H1 (cell line): ENCODE results near the gene SPINK5. TPM values are rescaled to one million over a fixed set of nuclear protein-coding genes. Genes with fewer than 3 reads are reported as not detected.

ENCODE experiments used
- CTCF ChIA-PET: fragments of 300-600 bp; sonication (Branson Sonifier 250); formaldehyde crosslinking; loops from one replicate; lab custom pipeline; 2021; ENCODE audit not compliant: partially characterized antibody; lab: Charles Lee
- POLR2A ChIA-PET: fragments of 300-600 bp; sonication (Branson Sonifier 250); formaldehyde crosslinking; loops from one replicate; lab custom pipeline; 2021; ENCODE audit warnings: inconsistent platforms; ENCODE audit not compliant: partially characterized antibody; lab: Charles Lee
- DNase-seq, 2 experiments: peaks; one replicate each; pipeline versions ENCODE4 v3.0.0 to v3.0.0-alpha.2; 2010 to 2022; ENCODE audit warnings: low spot score in 2 of 2, low read depth in 1 of 2, mixed read lengths in 1 of 2
- FAIRE-seq: peaks from 2 replicates; lab custom pipeline; 2011; peaks lifted over from hg19 to GRCh38; lab: Jason Lieb, UNC
- H2AFZ ChIP-seq: 2 replicates; pipeline ENCODE4 v1.8.1; 2012; ENCODE audit warnings: low read length, inconsistent platforms
- H2AK5ac ChIP-seq: 2 replicates; pipeline ENCODE4 v1.6.1; 2013; ENCODE audit warnings: low read depth, low read length
- H2BK120ac ChIP-seq: replicated peaks from 2 replicates; pipeline ENCODE3; 2013; ENCODE audit warnings: low read depth, low read length, inconsistent platforms
- H2BK12ac ChIP-seq: 2 replicates; pipeline ENCODE4 v1.6.1; 2013; ENCODE audit warnings: low read depth, low read length
- H2BK15ac ChIP-seq: 2 replicates; pipeline ENCODE4 v1.6.1; 2013; ENCODE audit warnings: low read length
- H2BK20ac ChIP-seq: 2 replicates; pipeline ENCODE4 v1.6.1; 2013; ENCODE audit warnings: low read length
- H2BK5ac ChIP-seq: 2 replicates; pipeline ENCODE4 v1.6.1; 2013; ENCODE audit warnings: low read depth, low read length
- H3K14ac ChIP-seq: 2 replicates; pipeline ENCODE4 v1.6.1; 2013; ENCODE audit warnings: inconsistent platforms; ENCODE audit not compliant: insufficient read length
- H3K18ac ChIP-seq: 2 replicates; pipeline ENCODE4 v1.6.1; 2013; ENCODE audit warnings: low read length; ENCODE audit errors: extremely low read depth
- H3K23ac ChIP-seq: 2 replicates; pipeline ENCODE4 v1.6.1; 2013; ENCODE audit warnings: inconsistent platforms; ENCODE audit not compliant: insufficient read length
- H3K23me2 ChIP-seq: 2 replicates; pipeline ENCODE4 v1.6.1; 2013; ENCODE audit warnings: low read depth, low read length
- H3K27ac ChIP-seq: 2 replicates; pipeline ENCODE4 v1.6.1; 2011; ENCODE audit warnings: low read depth, low read length, inconsistent platforms
- H3K27me3 ChIP-seq, 4 experiments: replicated peaks in 1 of 4; 1 replicate in 1 of 4; 2 replicates in 3 of 4; pipeline versions ENCODE4 v1.6.1 to v1.8.1; 2011 to 2013; ENCODE audit warnings: low read length in 3 of 4, mild to moderate bottlenecking in 3 of 4, inconsistent platforms in 2 of 4, mixed read lengths in 2 of 4, moderate library complexity in 1 of 4; ENCODE audit not compliant: control insufficient read depth in 3 of 4, insufficient read depth in 3 of 4; ENCODE audit errors: extremely low read depth in 1 of 4
- H3K36me3 ChIP-seq, 4 experiments: 2 replicates each; pipeline versions ENCODE4 v1.6.1 to v1.8.1; 2011 to 2013; ENCODE audit warnings: mild to moderate bottlenecking in 4 of 4, low read length in 3 of 4, moderate library complexity in 2 of 4, control low read depth in 1 of 4, inconsistent platforms in 1 of 4; ENCODE audit not compliant: insufficient read depth in 4 of 4, control insufficient read depth in 2 of 4
- H3K4ac ChIP-seq: replicated peaks from 2 replicates; pipeline ENCODE3; 2013; ENCODE audit warnings: low read length, low read depth, mixed read lengths, inconsistent platforms; ENCODE audit not compliant: insufficient read length
- H3K4me1 ChIP-seq, 4 experiments: replicated peaks in 1 of 4; 1 replicate in 1 of 4; 2 replicates in 3 of 4; pipeline versions ENCODE4 v1.6.1 to v1.8.1; 2011 to 2013; ENCODE audit warnings: low read length in 3 of 4, inconsistent platforms in 2 of 4, mixed read lengths in 1 of 4; ENCODE audit not compliant: insufficient read depth in 4 of 4, control insufficient read depth in 3 of 4
- H3K4me2 ChIP-seq, 2 experiments: 2 replicates each; pipeline versions ENCODE4 v1.6.1 to v1.8.1; 2011 to 2013; ENCODE audit warnings: low read depth in 2 of 2, low read length in 2 of 2, control low read depth in 1 of 2, inconsistent platforms in 1 of 2, mild to moderate bottlenecking in 1 of 2; ENCODE audit not compliant: insufficient read depth in 1 of 2
- H3K4me3 ChIP-seq, 4 experiments: fragments of 200-600, 300-600 bp in 1 of 4; sonication (generic), shearing (Covaris generic), sonication (Bioruptor Twin) in 1 of 4; 2 replicates each; pipeline versions ENCODE4 v1.5.1 to v1.8.1; 2011 to 2016; ENCODE audit warnings: low read length in 4 of 4, low read depth in 3 of 4, control low read depth in 2 of 4, inconsistent platforms in 2 of 4, mild to moderate bottlenecking in 2 of 4, mixed read lengths in 1 of 4, moderate library complexity in 1 of 4; ENCODE audit not compliant: insufficient read depth in 2 of 4; ENCODE audit errors: extremely low read depth in 1 of 4
- H3K56ac ChIP-seq: replicated peaks from 2 replicates; pipeline ENCODE3; 2013; ENCODE audit warnings: low read depth, mild to moderate bottlenecking, mixed read lengths, low read length, inconsistent platforms; ENCODE audit not compliant: insufficient read length
- H3K79me1 ChIP-seq: 2 replicates; pipeline ENCODE4 v1.6.1; 2013; ENCODE audit warnings: low read depth, low read length, control low read depth
- H3K79me2 ChIP-seq, 2 experiments: 2 replicates each; pipeline versions ENCODE4 v1.6.1 to v1.8.1; 2012 to 2013; ENCODE audit warnings: low read length in 2 of 2, mild to moderate bottlenecking in 2 of 2, inconsistent platforms in 1 of 2; ENCODE audit not compliant: insufficient read depth in 2 of 2, control insufficient read depth in 1 of 2
- H3K9ac ChIP-seq, 4 experiments: replicated peaks in 1 of 4; 1 replicate in 1 of 4; 2 replicates in 3 of 4; pipeline versions ENCODE4 v1.6.1 to v1.8.1; 2011 to 2013; ENCODE audit warnings: low read depth in 3 of 4, low read length in 3 of 4, control low read depth in 2 of 4, mild to moderate bottlenecking in 2 of 4, moderate library complexity in 2 of 4, inconsistent platforms in 1 of 4; ENCODE audit errors: extremely low read depth in 1 of 4
- H3K9me3 ChIP-seq, 2 experiments: 2 replicates each; pipeline versions ENCODE4 v1.6.1 to v1.8.1; 2012 to 2013; ENCODE audit warnings: mild to moderate bottlenecking in 2 of 2, moderate library complexity in 2 of 2, control low read depth in 1 of 2, inconsistent platforms in 1 of 2, low read depth in 1 of 2, low read length in 1 of 2, mixed read lengths in 1 of 2; ENCODE audit not compliant: insufficient read depth in 2 of 2
- H4K20me1 ChIP-seq, 2 experiments: replicated peaks in 1 of 2; 2 replicates each; pipeline versions ENCODE3 to v1.8.1; 2011 to 2013; ENCODE audit warnings: inconsistent platforms in 2 of 2, low read length in 2 of 2, mild to moderate bottlenecking in 1 of 2; ENCODE audit not compliant: insufficient read depth in 2 of 2, control insufficient read depth in 1 of 2
- H4K5ac ChIP-seq: 2 replicates; pipeline ENCODE4 v1.6.1; 2013; ENCODE audit warnings: low read length, low read depth, mixed read lengths, inconsistent platforms; ENCODE audit not compliant: insufficient read length
- H4K8ac ChIP-seq: 2 replicates; pipeline ENCODE4 v1.8.0; 2013; ENCODE audit warnings: mild to moderate bottlenecking, moderate library complexity, low read length, inconsistent platforms; ENCODE audit not compliant: insufficient read depth; ENCODE audit errors: extremely low read depth
- H4K91ac ChIP-seq: replicated peaks from 2 replicates; pipeline ENCODE3; 2013; ENCODE audit warnings: low read length, mixed read lengths, inconsistent platforms; ENCODE audit not compliant: insufficient read length
- ASH2L ChIP-seq: fragments of 200-600, 300-600 bp; sonication (generic); IDR thresholded peaks from one replicate; pipeline ENCODE4 v1.7.1; 2017; ENCODE audit warnings: low read length
- CHD1 ChIP-seq: IDR thresholded peaks from 2 replicates; pipeline ENCODE4 v1.6.1; 2012; ENCODE audit warnings: low read depth, low read length, improper control_type of control experiment
- EGR1 ChIP-seq: IDR thresholded peaks from 2 replicates; pipeline ENCODE4 v1.6.1; 2011; ENCODE audit warnings: low read depth, low read length, borderline replicate concordance
- RBBP5 ChIP-seq: IDR thresholded peaks from 2 replicates; pipeline ENCODE4 v1.7.1; 2012; ENCODE audit warnings: low read depth, mild to moderate bottlenecking, inconsistent platforms, low read length, moderate library complexity, borderline replicate concordance
- SP1 ChIP-seq: IDR thresholded peaks from 2 replicates; pipeline ENCODE4 v1.6.1; 2011; ENCODE audit warnings: low read depth, low read length
- SRF ChIP-seq: IDR thresholded peaks from 2 replicates; pipeline ENCODE4 v1.6.1; 2011; ENCODE audit warnings: mild to moderate bottlenecking, low read depth, low read length, moderate library complexity
- SUZ12 ChIP-seq: fragments of 200-600 bp; sonication (generic); IDR thresholded peaks from 2 replicates; pipeline ENCODE4 v1.6.1; 2012; ENCODE audit warnings: mild to moderate bottlenecking, inconsistent platforms, low read length, moderate library complexity, mixed read lengths
- TEAD4 ChIP-seq: IDR thresholded peaks from 2 replicates; pipeline ENCODE4 v1.6.1; 2012; ENCODE audit warnings: low read depth, low read length, inconsistent platforms, mixed read lengths
- WGBS, 2 experiments: shearing (Covaris generic) in 1 of 2; methylation state at CpG; one replicate each; pipeline versions ENCODE4 v1.1.6 to v1.1.7; 2013 to 2015; ENCODE audit warnings: low lambda C conversion rate in 2 of 2, mixed read lengths in 2 of 2, inconsistent platforms in 1 of 2, low coverage in 1 of 2, missing lambda C conversion rate in 1 of 2; ENCODE audit not compliant: insufficient replicate concordance in 2 of 2, insufficient coverage in 1 of 2, insufficient read length in 1 of 2; ENCODE audit errors: extremely low coverage in 1 of 2, missing lambda C conversion rate in 1 of 2; 5-methylcytosine and 5-hydroxymethylcytosine counted together
- polyA plus RNA-seq, 7 experiments: library from polyadenylated mRNA; depleted of rRNA in 3 of 7; stranded (reverse) in 5 of 7; unstranded in 2 of 7; fragments of >200 nt in 5 of 7; fragments of 200-250 nt in 2 of 7; gene quantifications; 1 replicate in 5 of 7; 2 replicates in 1 of 7; 4 replicates in 1 of 7; pipeline versions ENCODE4 v1.2.1 to v1.2.3, GENCODE V29; 2011 to 2013; ENCODE audit warnings: missing spikeins in 2 of 7, mixed read lengths in 2 of 7
- total RNA-seq: library from RNA; stranded (reverse); fragmentation: NEBNext Ultra II Directional; extraction: Animal tissue kit (Norgen Biotek cat#: 25700); gene quantifications from 2 replicates; pipeline ENCODE4 v1.2.1, GENCODE V29; 2021
- TF ChIP-seq, protein P1 (sequence below): IDR thresholded peaks from 2 replicates; pipeline ENCODE4 v1.6.1; 2012; ENCODE audit warnings: inconsistent platforms

Gene SPINK5
- total and polyA plus RNA-seq, 2 of the 8 experiments (the other 6 are each of a cell fraction or from before 2014, with no cell fraction given): 1.4 to 2.2 TPM

DNA sequence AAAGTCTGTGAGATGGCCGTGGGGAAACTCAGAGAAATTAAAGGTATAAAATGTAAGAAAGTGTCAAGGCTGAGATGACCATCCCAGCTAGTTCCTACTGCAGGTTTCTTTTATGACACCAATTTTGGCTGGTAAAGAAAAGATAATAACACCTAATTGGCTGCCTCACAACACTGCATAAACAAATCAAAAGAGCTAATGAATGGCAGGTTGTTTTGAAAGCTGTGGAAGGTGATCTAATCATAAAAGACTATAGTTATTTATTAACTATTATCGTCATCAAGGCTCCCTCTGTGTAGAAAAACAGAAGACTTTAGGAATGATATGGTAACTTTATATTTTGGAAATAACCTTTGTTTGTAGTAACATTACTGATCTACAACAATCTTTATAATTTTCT, 3.5 kb upstream of the SPINK5 start:
- Histone ChIP-seq H3K27me3 (no peaks in the 10 kb centered on the region), H3K79me1 (no peaks in the 10 kb centered on the region), H2BK12ac (no peak overlapping the region), H3K56ac (no peak overlapping the region), H2BK20ac (no peak overlapping the region), H3K4me3 (no peak overlapping the region), H4K20me1 (no peaks in the 10 kb centered on the region), H3K27ac (no peak overlapping the region), H3K79me2 (no peaks in the 10 kb centered on the region), H4K5ac (no peak overlapping the region), H3K4ac (no peak overlapping the region), H2AFZ (no peak overlapping the region), H3K4me2 (no peak overlapping the region), H3K36me3 (peaks cover 0 to 8% (median 0%) of the 10 kb centered on the region in 4 experiments; a peak in 3 of 8 replicates), H3K9me3 (peaks cover 15% of the 10 kb centered on the region in 2 experiments), H3K9ac (no peak overlapping the region), H3K23me2 (no peaks in the 10 kb centered on the region), H2BK120ac (no peak overlapping the region), H2BK15ac (no peak overlapping the region), H3K4me1 (no peaks in the 10 kb centered on the region), H3K14ac (no peak overlapping the region), H2BK5ac (no peak overlapping the region), H3K18ac (no peak overlapping the region), H2AK5ac (no peak overlapping the region), H3K23ac (no peak overlapping the region), H4K91ac (no peak overlapping the region), H4K8ac (no peak overlapping the region)
- FAIRE-seq: no peak
- 76% methylated on average over 2 of the region's 2 CpGs; no CpG with 5 or more reads in 1 of the 2 experiments for WGBS, 2 experiments
- TF ChIP-seq SRF (no peak), ASH2L (no peak), SP1 (no peak), RBBP5 (no peak), TEAD4 (no peak), CHD1 (no peak), SUZ12 (no peak), EGR1 (no peak)
- TF ChIP-seq, protein P1, sequence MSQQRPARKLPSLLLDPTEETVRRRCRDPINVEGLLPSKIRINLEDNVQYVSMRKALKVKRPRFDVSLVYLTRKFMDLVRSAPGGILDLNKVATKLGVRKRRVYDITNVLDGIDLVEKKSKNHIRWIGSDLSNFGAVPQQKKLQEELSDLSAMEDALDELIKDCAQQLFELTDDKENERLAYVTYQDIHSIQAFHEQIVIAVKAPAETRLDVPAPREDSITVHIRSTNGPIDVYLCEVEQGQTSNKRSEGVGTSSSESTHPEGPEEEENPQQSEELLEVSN: no peak
- POLR2A ChIA-PET: interaction anchor here (0.9 to 1.0 kb wide), 2 partner anchors 9 to 11 kb away, joined by 3 read pairs; no protein-coding TSS in a partner anchor
- CTCF ChIA-PET: interaction anchor here (0.6 kb wide), 1 partner anchor 1150 kb away, joined by 3 read pairs; no protein-coding TSS in a partner anchor
- DNase-seq: no peak
